ENCODE results near the gene IKBKE. TPM values are rescaled to one million over a fixed set of nuclear protein-coding genes. Genes with fewer than 3 reads are reported as not detected.

The IKBKE gene
- total and polyA plus RNA-seq, 2 of the 8 experiments (the other 6 are each of a cell fraction or from before 2014, with no cell fraction given), result 8.6 to 12.0 TPM

GRCh38 chr1:206489980-206490770 lies 19.9 kb downstream of the IKBKE start:
- H3K23ac ChIP-seq (ENCODE audit: insufficient read length), result no peak overlapping the region
- no peak overlapping the region for H3K14ac ChIP-seq (ENCODE audit: insufficient read length)
- no peak overlapping the region for H3K9ac ChIP-seq (replicated peaks in 1 of 4; ENCODE audit: extremely low read depth in 1 of 4, low read depth in 3 of 4, low read length in 3 of 4)
- H3K9me3 ChIP-seq (ENCODE audit: insufficient read depth in 2 of 2, low read depth in 1 of 2, low read length in 1 of 2), result no peaks in the 10 kb centered on the region
- H2BK5ac ChIP-seq (ENCODE audit: low read depth, low read length), result no peak overlapping the region; the same call in 1 of the 2 replicates
- no peaks in the 10 kb centered on the region for H3K79me1 ChIP-seq (ENCODE audit: low read depth, low read length)
- no peak overlapping the region for H2BK120ac ChIP-seq (replicated peaks; ENCODE audit: low read depth, low read length)
- peaks cover 0 to 2% of the 10 kb centered on the region in 2 experiments for H4K20me1 ChIP-seq (replicated peaks in 1 of 2; ENCODE audit: control insufficient read depth in 1 of 2, insufficient read depth in 2 of 2, low read length in 2 of 2)
- H3K27ac ChIP-seq (ENCODE audit: low read depth, low read length), result no peak overlapping the region
- no peaks in the 10 kb centered on the region for H3K23me2 ChIP-seq (ENCODE audit: low read depth, low read length)
- no peak overlapping the region for H3K56ac ChIP-seq (replicated peaks; ENCODE audit: insufficient read length, low read depth, low read length)
- no peak overlapping the region for H3K18ac ChIP-seq (ENCODE audit: extremely low read depth, low read length)
- 69% methylated on average over 22 of the region's 22 CpGs; no CpG with 5 or more reads in 1 of the 2 experiments for WGBS, 2 experiments (ENCODE audit: extremely low coverage in 1 of 2, insufficient coverage in 1 of 2, insufficient read length in 1 of 2, insufficient replicate concordance in 2 of 2, low coverage in 1 of 2, low lambda C conversion rate in 2 of 2, missing lambda C conversion rate in 1 of 2)
- peak; percentile 56 to 97 for DNase-seq (ENCODE audit: low read depth in 1 of 2, low spot score in 2 of 2)
- H4K8ac ChIP-seq (ENCODE audit: extremely low read depth, insufficient read depth, low read length), result peak overlapping the region; percentile 82; the same call in 1 of the 2 replicates
- H4K91ac ChIP-seq (replicated peaks; ENCODE audit: insufficient read length, low read length), result no peak overlapping the region
- H4K5ac ChIP-seq (ENCODE audit: insufficient read length, low read depth, low read length), result no peak overlapping the region
- H3K27me3 ChIP-seq (replicated peaks in 1 of 4; ENCODE audit: control insufficient read depth in 3 of 4, extremely low read depth in 1 of 4, insufficient read depth in 3 of 4, low read length in 3 of 4), result no peaks in the 10 kb centered on the region
- H2BK12ac ChIP-seq (ENCODE audit: low read depth, low read length), result no peak overlapping the region
- no peaks in the 10 kb centered on the region for H3K79me2 ChIP-seq (ENCODE audit: control insufficient read depth in 1 of 2, insufficient read depth in 2 of 2, low read length in 2 of 2)
- no peak overlapping the region for H2BK20ac ChIP-seq (ENCODE audit: low read length)
- H3K4me1 ChIP-seq (replicated peaks in 1 of 4; ENCODE audit: control insufficient read depth in 3 of 4, insufficient read depth in 4 of 4, low read length in 3 of 4), result no peaks in the 10 kb centered on the region
- FAIRE-seq, result no peak
- H3K4me3 ChIP-seq (ENCODE audit: extremely low read depth in 1 of 4, insufficient read depth in 2 of 4, low read depth in 3 of 4, low read length in 4 of 4), result no peak overlapping the region
- H2BK15ac ChIP-seq (ENCODE audit: low read length), result no peak overlapping the region
- no peak overlapping the region for H3K4ac ChIP-seq (replicated peaks; ENCODE audit: insufficient read length, low read depth, low read length)
- ChIA-PET POLR2A (ENCODE audit: partially characterized antibody) (interaction anchor here (0.9 to 3.5 kb wide), 4 partner anchors 8 to 17 kb away, joined by 3 to 15 read pairs (median 4); partner anchors contain the start of gene RASSF5), CTCF (ENCODE audit: partially characterized antibody) (interaction anchor here (0.6 to 8.1 kb wide), 47 partner anchors 9 to 714 kb away, joined by 3 to 239 read pairs (median 6); partner anchors contain the start of genes IKBKE and RASSF5)
- H3K36me3 ChIP-seq (ENCODE audit: control insufficient read depth in 2 of 4, insufficient read depth in 4 of 4, low read length in 3 of 4), result peaks cover 0 to 4% (median 2%) of the 10 kb centered on the region in 4 experiments; a peak in 2 of 8 replicates
- no peak overlapping the region for H3K4me2 ChIP-seq (ENCODE audit: insufficient read depth in 1 of 2, low read depth in 2 of 2, low read length in 2 of 2)
- no peak overlapping the region for H2AFZ ChIP-seq (ENCODE audit: low read length)
- no peak overlapping the region for H2AK5ac ChIP-seq (ENCODE audit: low read depth, low read length)
- TF ChIP-seq PHF8 (conservative IDR thresholded peaks at IDR 0.05; ENCODE audit: low read depth, low read length), result no peak
- TF ChIP-seq SIX5 (IDR thresholded peaks at IDR 0.05; ENCODE audit: low read depth, low read length), result no peak
- peak; percentile 96 to 99 (median 98) for TF ChIP-seq CTCF (IDR thresholded peaks at IDR 0.05; ENCODE audit: control extremely low read depth in 1 of 3, insufficient read depth in 1 of 3, low read depth in 1 of 3, low read length in 3 of 3)
- TF ChIP-seq JUND (IDR thresholded peaks at IDR 0.05; ENCODE audit: low read length), result 0 out of 2 replicates have a peak, but pooled peaks have one; percentile 6
- TF ChIP-seq NANOG (IDR thresholded peaks at IDR 0.05; ENCODE audit: insufficient read depth, low read depth, low read length, poor library complexity, severe bottlenecking), result peak; percentile 11
- TF ChIP-seq TAF1 (IDR thresholded peaks at IDR 0.05; ENCODE audit: low read depth, low read length), result 0 out of 2 replicates have a peak, but pooled peaks have one; percentile 22
- peak; percentile 80 for TF ChIP-seq YY1 (IDR thresholded peaks at IDR 0.05; ENCODE audit: low read depth, low read length)
- TF ChIP-seq ASH2L (IDR thresholded peaks at IDR 0.05; ENCODE audit: low read length), result no peak
- peak; percentile 56; the same call in 1 of the 2 replicates for TF ChIP-seq GABPA (IDR thresholded peaks at IDR 0.05; ENCODE audit: borderline replicate concordance, insufficient read depth, low read length)

Measured in H1 (cell line).